ENCODE measurements around the gene POU3F1.

POU3F1 gene

GRCh38 chr1:38025664-38026063 lies 20.9 kb downstream of the POU3F1 start:
- Histone ChIP-seq H3K79me1 (replicated peaks; ENCODE audit: low read length, poor library complexity, severe bottlenecking) (peaks cover 17% of the 10 kb centered on the region), H2AFZ (ENCODE audit: low read depth, low read length) (no peak overlapping the region), H2BK12ac (ENCODE audit: low read length in 2 of 2) (no peak overlapping the region), H3K9me3 (ENCODE audit: control insufficient read depth, low read length) (no peaks in the 10 kb centered on the region), H3K27ac (ENCODE audit: low read length, poor library complexity, severe bottlenecking) (no peak overlapping the region), H3K18ac (ENCODE audit: low read depth in 1 of 2, low read length in 2 of 2) (no peak overlapping the region), H3K27me3 (ENCODE audit: control insufficient read depth in 1 of 2, insufficient read depth in 1 of 2, low read length in 2 of 2) (no peaks in the 10 kb centered on the region), H2AK5ac (ENCODE audit: low read length, severe bottlenecking) (no peak overlapping the region), H3K9ac (ENCODE audit: low read length) (no peak overlapping the region), H2BK5ac (ENCODE audit: low read depth, low read length, poor library complexity, severe bottlenecking) (no peak overlapping the region), H4K8ac (ENCODE audit: low read length) (no peak overlapping the region), H3K4ac (ENCODE audit: low read depth in 1 of 2, low read length in 2 of 2) (peak overlapping the region in 1 of 2 experiments; percentile 16), H3K14ac (ENCODE audit: low read length in 2 of 2) (no peak overlapping the region), H3K4me1 (ENCODE audit: control insufficient read depth, insufficient read depth, low read depth, low read length) (peaks cover 36% of the 10 kb centered on the region), H3K36me3 (ENCODE audit: control insufficient read depth in 1 of 2, insufficient read depth in 2 of 2, low read depth in 1 of 2, low read length in 2 of 2) (peaks cover 42 to 56% of the 10 kb centered on the region in 2 experiments), H4K91ac (ENCODE audit: low read length) (no peak overlapping the region), H2BK120ac (ENCODE audit: low read depth, low read length) (no peak overlapping the region), H3K4me2 (ENCODE audit: low read length, poor library complexity, severe bottlenecking) (no peak overlapping the region), H3K23ac (ENCODE audit: low read length in 2 of 2) (no peak overlapping the region), H3K4me3 (ENCODE audit: insufficient read depth in 1 of 2, low read depth in 1 of 2, low read length in 2 of 2) (no peak overlapping the region), H2BK15ac (ENCODE audit: low read depth, poor library complexity, severe bottlenecking) (no peak overlapping the region)
- 98% methylated on average over 6 of the region's 6 CpGs for WGBS
- no peak for DNase-seq

GRCh38 chr1:38025233-38025632 lies 21.4 kb downstream of the POU3F1 start:
- 96% methylated on average over 2 of the region's 2 CpGs for WGBS

GRCh38 chr1:38022810-38023209 lies 23.8 kb downstream of the POU3F1 start:
- Histone ChIP-seq H2BK15ac (ENCODE audit: low read depth, poor library complexity, severe bottlenecking) (no peak overlapping the region), H2AK5ac (ENCODE audit: low read length, severe bottlenecking) (no peak overlapping the region), H4K8ac (ENCODE audit: low read length) (no peak overlapping the region), H3K4ac (ENCODE audit: low read depth in 1 of 2, low read length in 2 of 2) (no peak overlapping the region), H2BK12ac (ENCODE audit: low read length in 2 of 2) (no peak overlapping the region), H4K91ac (ENCODE audit: low read length) (no peak overlapping the region), H3K4me2 (ENCODE audit: low read length, poor library complexity, severe bottlenecking) (no peak overlapping the region), H3K4me1 (ENCODE audit: control insufficient read depth, insufficient read depth, low read depth, low read length) (peaks cover 9% of the 10 kb centered on the region), H3K9me3 (ENCODE audit: control insufficient read depth, low read length) (no peaks in the 10 kb centered on the region), H2AFZ (ENCODE audit: low read depth, low read length) (no peak overlapping the region), H3K23ac (ENCODE audit: low read length in 2 of 2) (no peak overlapping the region), H3K9ac (ENCODE audit: low read length) (no peak overlapping the region), H3K27me3 (ENCODE audit: control insufficient read depth in 1 of 2, insufficient read depth in 1 of 2, low read length in 2 of 2) (no peaks in the 10 kb centered on the region), H3K36me3 (ENCODE audit: control insufficient read depth in 1 of 2, insufficient read depth in 2 of 2, low read depth in 1 of 2, low read length in 2 of 2) (peaks cover 56 to 85% of the 10 kb centered on the region in 2 experiments), H3K79me1 (replicated peaks; ENCODE audit: low read length, poor library complexity, severe bottlenecking) (peaks cover 19% of the 10 kb centered on the region), H3K4me3 (ENCODE audit: insufficient read depth in 1 of 2, low read depth in 1 of 2, low read length in 2 of 2) (no peak overlapping the region), H3K14ac (ENCODE audit: low read length in 2 of 2) (no peak overlapping the region), H3K18ac (ENCODE audit: low read depth in 1 of 2, low read length in 2 of 2) (no peak overlapping the region), H3K27ac (ENCODE audit: low read length, poor library complexity, severe bottlenecking) (no peak overlapping the region), H2BK120ac (ENCODE audit: low read depth, low read length) (no peak overlapping the region), H2BK5ac (ENCODE audit: low read depth, low read length, poor library complexity, severe bottlenecking) (no peak overlapping the region)
- 100% methylated on average over 2 of the region's 3 CpGs for WGBS
- DNase-seq, result no peak

More at GRCh38 chr1:38025233-38025632, 21.4 kb downstream of the POU3F1 start:
- Histone ChIP-seq H3K23ac (ENCODE audit: low read length in 2 of 2) (no peak overlapping the region), H3K4me3 (ENCODE audit: insufficient read depth in 1 of 2, low read depth in 1 of 2, low read length in 2 of 2) (no peak overlapping the region), H3K4me1 (ENCODE audit: control insufficient read depth, insufficient read depth, low read depth, low read length) (peaks cover 32% of the 10 kb centered on the region), H2BK12ac (ENCODE audit: low read length in 2 of 2) (no peak overlapping the region), H3K9ac (ENCODE audit: low read length) (no peak overlapping the region), H2BK5ac (ENCODE audit: low read depth, low read length, poor library complexity, severe bottlenecking) (no peak overlapping the region), H2AFZ (ENCODE audit: low read depth, low read length) (no peak overlapping the region), H4K8ac (ENCODE audit: low read length) (no peak overlapping the region), H4K91ac (ENCODE audit: low read length) (no peak overlapping the region), H2BK120ac (ENCODE audit: low read depth, low read length) (no peak overlapping the region), H3K27me3 (ENCODE audit: control insufficient read depth in 1 of 2, insufficient read depth in 1 of 2, low read length in 2 of 2) (no peaks in the 10 kb centered on the region), H3K18ac (ENCODE audit: low read depth in 1 of 2, low read length in 2 of 2) (no peak overlapping the region), H3K14ac (ENCODE audit: low read length in 2 of 2) (no peak overlapping the region), H3K4ac (ENCODE audit: low read depth in 1 of 2, low read length in 2 of 2) (no peak overlapping the region), H3K4me2 (ENCODE audit: low read length, poor library complexity, severe bottlenecking) (no peak overlapping the region), H2AK5ac (ENCODE audit: low read length, severe bottlenecking) (no peak overlapping the region), H3K79me1 (replicated peaks; ENCODE audit: low read length, poor library complexity, severe bottlenecking) (peaks cover 17% of the 10 kb centered on the region), H2BK15ac (ENCODE audit: low read depth, poor library complexity, severe bottlenecking) (no peak overlapping the region), H3K9me3 (ENCODE audit: control insufficient read depth, low read length) (no peaks in the 10 kb centered on the region), H3K36me3 (ENCODE audit: control insufficient read depth in 1 of 2, insufficient read depth in 2 of 2, low read depth in 1 of 2, low read length in 2 of 2) (peaks cover 42 to 61% of the 10 kb centered on the region in 2 experiments), H3K27ac (ENCODE audit: low read length, poor library complexity, severe bottlenecking) (no peak overlapping the region)
- no peak for DNase-seq

GRCh38 chr1:38021969-38022368 lies 24.6 kb downstream of the POU3F1 start:
- WGBS, result 100% methylated on average over 1 of the region's 5 CpGs
- H2BK5ac ChIP-seq (ENCODE audit: low read depth, low read length, poor library complexity, severe bottlenecking), result no peak overlapping the region
- no peak overlapping the region for H3K4me3 ChIP-seq (ENCODE audit: insufficient read depth in 1 of 2, low read depth in 1 of 2, low read length in 2 of 2)
- no peaks in the 10 kb centered on the region for H3K27me3 ChIP-seq (ENCODE audit: control insufficient read depth in 1 of 2, insufficient read depth in 1 of 2, low read length in 2 of 2)
- no peak overlapping the region for H3K14ac ChIP-seq (ENCODE audit: low read length in 2 of 2)
- H4K8ac ChIP-seq (ENCODE audit: low read length), result no peak overlapping the region
- no peak overlapping the region for H3K4me2 ChIP-seq (ENCODE audit: low read length, poor library complexity, severe bottlenecking)
- H2BK120ac ChIP-seq (ENCODE audit: low read depth, low read length), result no peak overlapping the region
- H3K9ac ChIP-seq (ENCODE audit: low read length), result no peak overlapping the region
- H3K4me1 ChIP-seq (ENCODE audit: control insufficient read depth, insufficient read depth, low read depth, low read length), result peaks cover 2% of the 10 kb centered on the region
- peaks cover 23% of the 10 kb centered on the region for H3K79me1 ChIP-seq (replicated peaks; ENCODE audit: low read length, poor library complexity, severe bottlenecking)
- no peak overlapping the region for H4K91ac ChIP-seq (ENCODE audit: low read length)
- no peak overlapping the region for H2AFZ ChIP-seq (ENCODE audit: low read depth, low read length)
- DNase-seq, result no peak
- H2BK12ac ChIP-seq (ENCODE audit: low read length in 2 of 2), result no peak overlapping the region
- no peak overlapping the region for H3K23ac ChIP-seq (ENCODE audit: low read length in 2 of 2)
- H2BK15ac ChIP-seq (ENCODE audit: low read depth, poor library complexity, severe bottlenecking), result no peak overlapping the region
- no peak overlapping the region for H3K4ac ChIP-seq (ENCODE audit: low read depth in 1 of 2, low read length in 2 of 2)
- H3K9me3 ChIP-seq (ENCODE audit: control insufficient read depth, low read length), result no peaks in the 10 kb centered on the region
- H3K18ac ChIP-seq (ENCODE audit: low read depth in 1 of 2, low read length in 2 of 2), result no peak overlapping the region
- no peak overlapping the region for H3K27ac ChIP-seq (ENCODE audit: low read length, poor library complexity, severe bottlenecking)
- H2AK5ac ChIP-seq (ENCODE audit: low read length, severe bottlenecking), result no peak overlapping the region
- H3K36me3 ChIP-seq (ENCODE audit: control insufficient read depth in 1 of 2, insufficient read depth in 2 of 2, low read depth in 1 of 2, low read length in 2 of 2), result peaks cover 53 to 91% of the 10 kb centered on the region in 2 experiments

All from mesenchymal stem cell (in vitro differentiated cells and primary cell).